ENCODE results near the gene SEMA3C.

SEMA3C gene

GRCh38 chr7:80918909-80919721 lies at the start of gene SEMA3C:
SEMA3C (minus strand) TSS chr7:80919051; CDS start chr7:80916781, 2,270 bp downstream.
- DNase-seq (ENCODE audit: low read depth in 1 of 2, low spot score in 1 of 2) = no peak

- DNase-seq (ENCODE audit: low read depth in 1 of 2, low spot score in 1 of 2) = no peak
Measured at GRCh38 chr7:80968606-80969005, 49.8 kb upstream of the SEMA3C start.

- DNase-seq (ENCODE audit: low read depth in 1 of 2, low spot score in 1 of 2) = no peak
Measured at GRCh38 chr7:80967917-80968297, 49.1 kb upstream of the SEMA3C start.

GRCh38 chr7:80967071-80967916 lies 48.4 kb upstream of the SEMA3C start:
- DNase-seq (ENCODE audit: low read depth in 1 of 2, low spot score in 1 of 2) = no peak

- no peak for DNase-seq (ENCODE audit: low read depth in 1 of 2, low spot score in 1 of 2)
Measured at GRCh38 chr7:80960244-80960795, 41.5 kb upstream of the SEMA3C start.

GRCh38 chr7:80957226-80957777 lies 38.5 kb upstream of the SEMA3C start:
- DNase-seq (ENCODE audit: low read depth in 1 of 2, low spot score in 1 of 2) = no peak

GRCh38 chr7:80954191-80954590 lies 35.3 kb upstream of the SEMA3C start:
- no peak for DNase-seq (ENCODE audit: low read depth in 1 of 2, low spot score in 1 of 2)

- DNase-seq (ENCODE audit: low read depth in 1 of 2, low spot score in 1 of 2) = no peak
Measured at GRCh38 chr7:80950550-80950967, 31.7 kb upstream of the SEMA3C start.

- DNase-seq (ENCODE audit: low read depth in 1 of 2, low spot score in 1 of 2) = no peak
Measured at GRCh38 chr7:80949449-80949848, 30.6 kb upstream of the SEMA3C start.

GRCh38 chr7:80946858-80947257 lies 28.0 kb upstream of the SEMA3C start:
- no peak for DNase-seq (ENCODE audit: low read depth in 1 of 2, low spot score in 1 of 2)

GRCh38 chr7:80945976-80946375 lies 27.1 kb upstream of the SEMA3C start:
- DNase-seq (ENCODE audit: low read depth in 1 of 2, low spot score in 1 of 2) = no peak

GRCh38 chr7:80943342-80943741 lies 24.5 kb upstream of the SEMA3C start:
- no peak for DNase-seq (ENCODE audit: low read depth in 1 of 2, low spot score in 1 of 2)

- no peak for DNase-seq (ENCODE audit: low read depth in 1 of 2, low spot score in 1 of 2)
Measured at GRCh38 chr7:80942261-80943041, 23.6 kb upstream of the SEMA3C start.

GRCh38 chr7:80941208-80941758 lies 22.4 kb upstream of the SEMA3C start:
- DNase-seq (ENCODE audit: low read depth in 1 of 2, low spot score in 1 of 2) = no peak

- DNase-seq (ENCODE audit: low read depth in 1 of 2, low spot score in 1 of 2) = no peak
Measured at GRCh38 chr7:80940539-80941207, 21.8 kb upstream of the SEMA3C start.

GRCh38 chr7:80937336-80937735 lies 18.5 kb upstream of the SEMA3C start:
- DNase-seq (ENCODE audit: low read depth in 1 of 2, low spot score in 1 of 2) = no peak

GRCh38 chr7:80935991-80936780 lies 17.3 kb upstream of the SEMA3C start:
- DNase-seq (ENCODE audit: low read depth in 1 of 2, low spot score in 1 of 2) = no peak

- no peak for DNase-seq (ENCODE audit: low read depth in 1 of 2, low spot score in 1 of 2)
Measured at GRCh38 chr7:80934321-80934720, 15.5 kb upstream of the SEMA3C start.

GRCh38 chr7:80932536-80932935 lies 13.7 kb upstream of the SEMA3C start:
- no peak for DNase-seq (ENCODE audit: low read depth in 1 of 2, low spot score in 1 of 2)

All from stimulated activated CD4-positive, alpha-beta T cell treated with anti-CD3 and anti-CD28 coated beads, Interleukin-15, amount 100 ng/mL, for 1 hour (primary cell).